Stimulated activated CD4-positive, alpha-beta T cell treated with anti-CD3 and anti-CD28 coated beads, TNF-alpha, amount 100 ng/mL, for 4 hours (primary cell): ENCODE measurements around the gene ERCC4.

Experiments used
- DNase-seq, 3 experiments: peaks; one replicate each; pipeline ENCODE4 v3.0.0-alpha.2; 2020; ENCODE audit warnings: low read depth in 3 of 3

Gene ERCC4

DNA sequence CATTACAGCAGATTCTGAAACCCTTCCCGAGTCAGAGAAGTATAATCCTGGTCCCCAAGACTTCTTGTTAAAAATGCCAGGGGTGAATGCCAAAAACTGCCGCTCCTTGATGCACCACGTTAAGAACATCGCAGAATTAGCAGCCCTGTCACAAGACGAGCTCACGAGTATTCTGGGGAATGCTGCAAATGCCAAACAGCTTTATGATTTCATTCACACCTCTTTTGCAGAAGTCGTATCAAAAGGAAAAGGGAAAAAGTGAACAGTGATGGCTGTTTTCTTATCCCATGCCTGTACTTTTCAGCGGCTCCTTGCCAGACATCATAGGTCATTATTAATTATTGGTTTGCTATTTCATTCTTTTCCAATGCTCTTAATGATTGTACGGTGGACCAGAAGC lies 28.1 kb downstream of the ERCC4 start:
- no peak for DNase-seq

DNA sequence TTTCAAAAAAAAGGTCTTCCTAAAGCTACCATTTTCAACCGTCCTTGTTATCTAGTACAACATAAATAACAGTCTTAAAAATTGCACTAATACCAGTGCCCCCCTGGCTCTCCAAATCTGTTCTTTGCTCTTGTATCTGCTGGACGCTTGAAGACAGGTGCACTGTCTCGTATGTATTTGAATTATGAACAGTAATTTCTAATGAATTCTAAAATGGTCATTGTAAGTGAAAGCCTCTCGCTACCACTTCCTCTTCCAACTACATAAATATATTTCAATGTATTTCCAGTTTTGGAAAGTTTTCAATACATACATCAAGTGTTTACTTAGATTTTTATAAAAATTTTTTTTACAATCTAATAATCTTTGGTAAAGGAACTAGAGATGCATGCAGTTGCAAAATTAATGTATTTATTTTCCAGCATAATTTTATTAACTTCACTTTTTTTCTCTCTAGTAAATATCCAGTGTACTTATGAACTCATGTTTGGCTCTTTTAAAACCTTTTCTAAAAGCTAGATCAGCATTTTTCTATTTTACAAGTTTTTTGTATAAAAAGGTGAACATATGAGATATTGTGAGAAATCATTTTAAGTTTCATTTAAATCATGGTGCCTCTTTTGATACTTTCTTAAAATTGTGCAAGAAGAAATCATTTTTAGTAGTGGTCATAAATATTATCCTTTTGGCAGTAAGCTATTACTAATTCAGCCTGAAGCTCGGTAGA lies 31.0 kb downstream of the ERCC4 start:
- no peak for DNase-seq

DNA sequence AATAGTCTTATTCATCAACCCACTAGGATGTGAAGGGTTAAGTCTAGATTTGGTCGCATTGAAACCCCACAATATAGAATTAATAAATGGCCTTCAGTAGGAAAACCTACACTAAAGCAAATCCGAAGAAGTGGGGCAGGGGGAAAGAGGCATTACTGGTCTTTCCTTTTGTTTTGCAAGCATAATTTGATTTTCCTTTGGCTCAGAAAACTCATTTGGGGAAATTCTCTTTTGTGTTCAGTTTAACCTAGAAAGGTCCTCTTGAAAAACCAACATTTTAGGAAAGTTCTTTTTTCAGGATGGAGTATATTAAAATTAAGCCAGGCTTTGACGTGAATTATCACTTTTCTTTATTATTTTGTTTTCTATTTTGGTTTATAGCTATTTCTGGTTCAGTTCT lies 31.7 kb downstream of the ERCC4 start:
- DNase-seq: no peak

DNA sequence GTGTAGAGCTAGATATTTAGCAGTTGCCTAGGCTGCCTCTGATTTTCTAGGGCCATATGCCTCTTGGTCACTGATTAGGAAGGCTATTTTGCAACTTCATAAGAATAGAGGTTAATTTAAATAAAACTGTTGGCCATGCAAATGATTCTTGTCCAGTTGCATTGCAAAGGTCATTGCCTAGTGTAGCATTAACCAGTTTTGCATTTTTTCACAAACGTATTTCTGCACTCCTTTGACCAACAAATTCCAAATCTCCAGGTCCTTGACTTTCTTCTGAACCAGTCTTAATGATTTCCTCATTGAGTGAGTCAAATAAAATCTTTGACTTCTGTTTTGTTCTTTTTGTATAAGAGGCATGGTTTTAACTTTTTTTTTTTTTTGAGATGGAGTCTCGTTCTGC lies 33.5 kb downstream of the ERCC4 start:
- no peak for DNase-seq

DNA sequence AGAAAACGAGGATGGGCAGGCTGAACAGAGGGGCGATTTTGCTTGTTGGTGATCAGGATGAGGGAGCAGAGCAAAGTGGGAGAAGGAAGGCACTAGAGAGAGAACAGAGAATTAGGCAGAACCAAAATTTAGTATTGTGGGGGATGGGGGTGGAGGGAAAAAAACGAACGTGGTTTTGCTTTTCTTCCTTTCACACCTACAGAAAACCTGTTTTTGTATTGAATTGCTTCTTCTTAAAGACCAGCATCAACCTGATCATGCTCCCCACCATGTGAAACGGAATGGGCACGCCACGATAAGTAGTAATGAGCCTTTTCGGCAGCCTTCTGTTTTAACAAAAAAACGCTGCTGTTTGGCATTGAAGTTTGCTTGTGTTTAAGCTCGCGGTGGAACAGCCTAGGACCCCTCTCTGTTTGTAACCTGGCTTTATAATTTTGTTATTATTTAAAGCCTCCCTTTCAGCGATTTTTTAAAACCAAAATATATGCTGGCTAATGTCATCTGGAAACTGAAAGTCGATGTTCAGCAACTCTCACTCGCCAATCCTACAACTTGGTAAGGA lies 36.8 kb downstream of the ERCC4 start:
- DNase-seq: no peak

DNA sequence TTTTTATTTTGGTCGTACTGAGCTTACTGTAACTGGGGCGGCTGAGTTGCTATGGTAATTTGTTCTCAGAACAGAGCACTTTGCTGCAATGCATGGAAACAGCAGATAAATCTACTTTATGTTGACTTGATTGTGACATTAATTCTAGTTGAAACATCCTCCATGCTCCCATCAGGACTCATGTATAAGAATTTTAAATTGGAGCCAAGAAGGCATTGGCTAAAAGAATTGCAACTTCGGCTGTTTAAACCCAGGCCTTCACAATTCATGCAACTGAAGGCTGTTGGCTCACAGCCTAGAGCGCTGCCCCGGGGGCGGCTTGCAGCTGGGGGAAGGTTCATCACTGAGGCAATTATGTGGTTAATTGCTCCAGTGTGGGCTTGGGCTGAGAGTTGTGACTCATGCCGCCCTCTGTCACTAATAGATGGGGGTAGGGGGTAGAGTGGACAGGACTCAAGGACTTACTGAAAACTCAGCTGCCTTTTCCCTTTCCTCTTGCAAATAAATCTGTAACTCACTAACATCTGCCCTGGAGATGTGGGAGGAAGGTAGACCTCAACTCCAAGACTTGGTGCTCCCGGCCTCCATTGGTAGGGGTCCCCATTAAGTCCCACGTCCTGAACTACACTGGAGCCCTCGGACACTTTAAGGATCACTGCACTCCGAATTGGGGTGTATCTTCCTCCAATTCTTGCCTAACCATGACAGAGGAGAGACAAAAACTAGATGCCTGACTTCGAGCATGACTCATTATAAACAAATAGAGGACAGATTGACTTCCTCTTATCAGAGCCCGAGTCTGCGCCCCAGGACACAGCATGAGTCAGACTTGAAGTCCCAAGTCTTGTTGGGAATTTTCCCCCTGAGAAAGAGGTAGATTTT lies 37.5 kb downstream of the ERCC4 start:
- no peak for DNase-seq

DNA sequence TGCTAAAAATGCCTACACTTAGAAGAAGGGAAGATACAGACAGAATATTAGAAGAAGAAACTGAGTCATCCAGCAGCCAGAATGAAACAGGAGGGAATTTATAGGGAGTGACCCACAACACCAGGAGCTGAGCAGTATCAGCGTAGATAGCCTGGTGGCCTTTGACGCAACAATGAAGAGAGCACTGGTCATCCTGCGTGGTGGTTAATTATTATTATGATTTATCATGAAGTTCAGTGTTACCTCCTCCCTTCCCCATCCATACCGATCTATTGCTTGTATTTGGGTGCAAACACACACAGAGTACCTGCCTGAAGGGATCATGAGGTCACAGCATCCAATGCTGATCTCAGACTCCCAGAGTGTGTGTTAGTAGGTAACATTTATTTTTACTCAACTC lies 38.5 kb downstream of the ERCC4 start:
- no peak for DNase-seq

DNA sequence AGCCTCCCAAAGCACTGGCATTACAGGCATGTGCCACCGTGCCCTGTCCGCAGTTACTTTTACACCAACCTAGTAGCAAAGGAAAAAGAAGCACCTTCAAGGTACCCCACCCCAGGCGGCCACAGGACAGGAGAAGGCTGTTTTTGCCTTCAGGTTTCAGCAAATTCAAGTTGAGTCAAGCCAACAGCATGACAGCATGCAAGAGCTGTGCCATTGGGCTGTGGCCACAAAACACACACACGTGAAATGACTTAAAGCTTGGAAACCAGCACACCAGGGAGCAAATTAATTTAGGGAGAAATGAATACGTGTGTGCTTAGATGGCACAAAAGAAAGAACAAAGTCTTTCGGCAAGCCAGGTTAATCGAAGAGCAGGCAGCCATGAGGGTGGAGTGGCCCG lies 39.7 kb downstream of the ERCC4 start:
- DNase-seq: no peak

DNA sequence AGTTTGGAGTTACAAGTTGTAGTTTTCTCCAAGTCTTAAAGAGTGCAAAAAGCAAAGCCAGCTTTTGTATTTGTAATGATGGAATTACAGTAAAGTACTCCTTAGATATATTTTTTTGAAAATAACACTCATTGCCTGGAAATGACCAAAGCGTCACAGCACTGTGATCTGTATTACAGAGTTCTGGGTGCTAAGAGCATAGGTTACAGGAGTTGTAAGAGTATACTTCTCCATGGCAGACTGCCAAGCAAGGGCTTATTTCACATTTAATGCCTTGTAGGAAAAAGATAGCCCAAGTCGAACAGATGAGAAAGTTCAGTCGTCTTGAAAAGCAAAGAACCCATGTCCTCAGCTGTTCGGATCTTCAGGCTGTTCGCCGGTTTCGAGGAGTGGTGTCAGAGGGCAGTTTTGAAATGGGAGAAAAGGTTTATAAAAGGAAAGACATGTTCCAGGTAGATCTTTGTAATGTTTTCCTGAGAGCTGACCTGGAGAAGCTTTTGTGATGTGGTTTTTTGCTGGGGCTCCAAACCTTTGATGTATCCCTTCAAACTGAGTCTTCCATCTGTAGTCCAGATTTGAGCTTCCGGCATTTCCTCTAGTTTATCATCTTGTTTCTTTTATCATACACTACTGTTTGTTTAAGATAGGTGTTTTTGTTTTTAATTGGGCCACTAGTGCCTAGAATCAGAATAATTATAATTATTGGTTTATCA lies 41.3 kb downstream of the ERCC4 start:
- no peak for DNase-seq

DNA sequence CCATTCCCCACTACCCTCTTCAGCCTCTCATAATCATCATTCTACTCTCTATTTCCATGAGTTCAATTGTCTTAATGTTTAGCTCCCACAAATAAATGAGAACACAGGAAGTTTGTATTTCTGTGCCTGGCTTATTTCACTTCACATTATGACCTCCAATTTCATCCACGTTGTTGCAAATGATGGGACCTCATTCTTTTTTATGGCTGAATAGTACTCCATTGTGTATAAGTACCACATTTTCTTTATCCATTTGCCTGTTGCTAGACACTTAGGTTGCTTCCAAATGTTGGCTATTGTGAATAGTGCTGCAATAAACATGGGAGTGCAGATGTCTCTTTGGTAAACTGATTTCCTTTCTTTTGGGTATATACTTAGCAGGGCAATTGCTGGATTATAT lies 42.3 kb downstream of the ERCC4 start:
- no peak for DNase-seq

DNA sequence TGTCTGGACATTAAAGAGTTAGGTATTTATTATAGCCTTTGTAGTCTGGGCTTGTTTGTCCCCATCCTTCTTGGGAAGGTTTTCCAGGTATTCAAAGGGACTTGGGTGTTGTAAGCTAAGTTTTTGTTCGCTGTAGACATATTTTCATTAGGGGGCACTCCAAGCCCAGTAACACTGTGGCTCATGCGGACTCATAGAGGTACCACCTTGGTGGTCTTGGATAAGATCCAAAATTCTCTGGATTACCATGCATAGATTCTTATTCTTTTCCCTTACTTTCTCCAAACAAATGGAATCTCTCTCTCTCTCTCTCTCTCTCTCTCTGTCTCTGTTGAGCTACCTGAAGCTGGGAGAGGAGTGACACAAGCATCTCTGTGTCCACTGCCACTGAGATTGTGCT lies 48.9 kb downstream of the ERCC4 start:
- no peak for DNase-seq

DNA sequence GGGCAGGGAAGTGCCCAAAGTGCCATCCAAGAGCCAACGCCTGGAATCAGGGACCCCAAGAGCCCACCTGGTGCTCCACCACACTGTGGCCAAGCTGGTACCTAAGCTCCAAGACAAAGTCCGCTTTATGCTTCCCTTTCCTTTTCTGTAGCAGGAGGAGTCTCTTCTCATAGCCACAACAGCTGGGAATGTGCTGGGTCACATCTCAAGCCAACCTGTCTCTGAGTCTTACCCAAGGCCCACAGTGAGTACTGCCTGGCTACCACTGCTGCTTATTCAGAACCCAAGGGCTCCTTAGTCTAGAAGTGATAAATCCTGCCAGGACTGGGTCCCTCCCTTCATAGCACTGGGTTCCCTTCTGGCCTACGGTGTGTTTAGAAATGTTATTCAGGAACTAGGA lies 49.8 kb downstream of the ERCC4 start:
- DNase-seq: no peak

DNA sequence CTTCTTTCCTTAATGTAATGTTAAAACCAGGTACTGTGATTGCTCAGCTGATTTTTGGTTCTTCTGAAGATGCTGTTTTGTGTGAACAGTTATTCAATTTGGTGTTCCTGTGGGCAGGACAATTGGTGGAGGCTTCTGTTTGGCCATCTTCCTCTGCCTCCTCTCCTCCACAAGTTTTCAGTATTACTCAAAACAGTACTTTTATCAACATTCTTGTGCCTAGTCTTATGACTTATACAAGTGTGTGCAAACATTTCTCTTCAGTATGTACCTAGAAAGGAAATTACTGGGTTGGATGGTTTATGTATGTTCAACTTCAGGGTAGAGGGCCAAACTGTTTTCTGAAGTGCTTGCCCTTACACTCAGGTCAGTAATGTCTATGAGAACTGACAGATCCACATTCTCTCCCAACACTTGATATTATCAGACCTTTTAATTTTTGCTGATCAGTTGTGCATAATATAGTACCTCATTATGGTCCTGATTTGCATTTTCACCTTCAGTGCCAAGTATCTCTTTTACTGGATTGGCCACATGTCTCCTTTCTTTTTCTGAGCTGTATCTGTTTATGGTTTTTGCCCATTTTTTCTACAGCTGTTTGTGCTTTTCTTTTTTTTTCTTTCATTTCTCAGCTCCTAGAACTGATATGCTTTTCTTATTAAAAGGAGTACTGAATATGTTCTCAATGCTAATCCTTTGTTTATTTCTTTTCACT lies 50.9 kb downstream of the ERCC4 start:
- DNase-seq: no peak

DNA sequence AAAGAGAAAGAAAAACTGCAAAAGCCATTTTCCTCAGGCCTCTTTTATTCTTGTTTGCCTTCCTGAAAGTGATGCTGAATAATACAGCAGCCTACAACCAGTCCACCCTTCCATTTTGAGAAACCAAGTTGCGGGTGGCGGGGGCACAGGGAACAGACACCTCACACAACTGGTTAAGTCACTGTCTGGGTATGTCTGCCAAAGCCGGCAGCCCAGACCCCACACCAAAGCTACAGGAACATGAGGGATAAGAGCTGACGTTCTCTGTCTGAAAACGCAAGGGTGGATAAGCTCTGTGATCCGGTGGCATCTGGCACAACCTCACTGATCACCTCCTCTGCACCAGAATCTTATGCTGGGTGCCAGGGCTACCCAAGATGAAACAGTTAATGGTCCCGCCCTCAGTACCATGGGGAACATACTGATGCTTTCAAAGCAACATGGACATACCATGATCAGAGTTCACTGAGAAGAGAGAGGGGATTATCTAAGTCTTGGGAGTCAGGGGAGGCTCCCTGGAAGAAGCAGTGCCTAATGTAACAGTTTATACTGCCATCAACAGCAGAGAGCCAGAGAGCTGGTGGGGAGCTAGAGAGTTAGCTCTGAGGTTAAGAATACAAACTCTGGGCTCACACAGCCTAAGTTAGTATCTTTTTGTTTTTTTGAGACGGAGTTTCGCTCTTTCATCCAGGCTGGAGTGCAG lies 53.5 kb downstream of the ERCC4 start:
- DNase-seq: no peak

DNA sequence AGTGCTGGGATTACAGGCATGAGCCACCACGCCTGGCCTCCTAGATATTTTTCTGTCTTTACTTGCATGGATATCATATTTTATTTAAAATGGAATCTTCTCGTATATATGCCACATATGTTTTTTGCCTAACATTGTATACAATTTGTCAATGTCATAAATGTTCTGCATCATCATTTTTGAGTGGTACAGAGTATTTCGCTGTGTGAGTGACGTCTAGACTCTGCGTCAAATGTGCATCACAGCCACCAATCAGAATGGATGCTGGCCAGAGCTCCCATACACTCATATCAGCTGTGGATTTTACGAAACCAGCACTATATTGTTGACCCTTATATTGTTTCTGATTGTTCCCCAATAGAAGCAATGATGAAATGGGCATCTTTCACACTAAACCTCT lies 57.2 kb downstream of the ERCC4 start:
- DNase-seq: no peak

DNA sequence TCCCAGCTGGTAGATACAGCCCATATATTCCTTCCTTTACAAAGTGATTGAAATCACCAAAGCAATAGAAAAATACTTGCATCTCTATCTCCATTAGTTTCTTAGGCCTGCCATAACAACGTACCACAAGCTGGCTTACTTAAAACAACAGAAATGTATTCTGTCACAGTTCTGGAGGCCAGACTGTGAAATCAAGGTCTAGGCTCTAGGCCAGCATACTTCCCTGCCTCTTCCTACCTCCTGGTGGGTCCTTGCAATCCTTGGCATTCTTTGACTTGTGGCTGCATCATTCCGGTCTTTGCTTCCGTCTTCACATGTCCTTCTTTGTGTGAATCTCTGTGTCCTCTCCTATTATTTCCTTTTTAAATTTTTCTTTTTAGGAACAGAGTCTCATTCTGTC lies 62.5 kb downstream of the ERCC4 start:
- DNase-seq: no peak

DNA sequence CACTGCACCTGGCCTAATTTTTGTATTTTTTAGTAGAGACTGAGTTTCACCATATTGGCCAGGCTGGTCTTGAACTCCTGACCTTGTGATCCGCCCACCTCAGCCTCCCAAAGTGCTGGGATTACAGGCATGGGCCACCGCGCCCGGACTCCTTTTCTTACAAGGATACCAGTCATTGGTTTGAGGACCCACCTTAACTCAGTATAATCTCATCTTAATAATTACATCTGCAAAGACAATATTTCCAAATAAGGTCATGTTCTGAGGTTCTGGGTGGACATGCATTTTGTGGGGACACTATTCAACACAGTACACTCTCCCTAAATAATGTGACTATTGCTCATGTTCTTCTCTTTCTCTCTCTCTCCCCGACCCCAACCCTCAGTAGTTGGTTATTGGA lies 63.7 kb downstream of the ERCC4 start:
- no peak for DNase-seq

DNA sequence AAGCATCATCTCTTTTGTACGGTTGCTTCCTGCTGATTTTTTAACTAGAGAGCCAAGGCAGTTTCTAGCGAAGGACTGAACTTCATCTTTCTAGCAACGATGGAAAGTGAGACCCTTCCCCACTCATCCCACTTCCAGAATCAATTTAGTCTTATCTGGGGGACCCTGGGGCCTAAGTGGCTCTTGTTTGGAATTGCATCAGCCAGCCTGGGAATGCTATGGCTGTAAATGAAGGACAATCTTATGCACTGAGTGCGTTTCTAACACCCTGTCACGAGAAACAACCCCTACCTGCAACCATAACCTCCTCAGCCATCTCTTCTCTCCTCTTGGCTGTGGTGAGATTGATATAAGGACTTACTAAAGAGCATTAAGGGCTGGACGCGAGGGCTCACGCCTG lies 64.8 kb downstream of the ERCC4 start:
- DNase-seq: no peak

DNA sequence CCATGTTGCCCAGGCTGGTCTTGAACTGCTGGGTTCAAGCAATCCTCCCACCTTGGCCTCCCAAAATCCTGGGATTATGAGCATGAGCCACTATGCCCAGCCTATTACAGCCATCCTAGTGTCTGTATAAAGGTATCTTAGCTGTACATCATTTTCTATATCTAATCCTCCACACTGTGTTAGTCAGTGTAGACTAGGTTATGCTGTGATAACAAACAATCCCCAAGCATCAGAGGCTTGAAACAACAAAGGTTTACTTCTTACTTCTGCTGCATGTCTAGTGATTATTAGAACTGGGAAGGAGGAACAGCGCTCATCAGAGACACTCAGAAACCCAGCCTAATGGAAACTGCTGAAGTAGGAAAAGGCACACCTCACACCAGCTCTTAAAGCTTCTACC lies 68.1 kb downstream of the ERCC4 start:
- no peak for DNase-seq

DNA sequence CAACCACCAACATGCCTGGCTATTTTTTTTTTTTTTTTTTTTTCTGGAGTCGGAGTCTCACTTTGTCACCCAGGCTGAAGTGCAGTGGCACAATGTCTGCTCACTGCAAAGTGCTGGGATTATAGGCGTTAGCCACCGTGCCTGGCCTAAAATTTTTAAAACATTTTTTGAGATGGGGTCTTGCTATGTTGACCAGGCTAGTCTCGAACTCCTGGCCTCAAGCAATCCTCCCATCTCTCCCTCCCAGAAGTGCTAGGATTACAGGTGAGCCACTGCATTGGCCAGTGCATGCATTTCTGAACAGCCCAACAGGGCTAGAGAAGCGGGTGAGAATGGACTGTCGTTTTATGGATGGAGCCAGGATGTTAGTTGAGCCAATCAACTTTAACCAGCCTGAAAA lies 72.4 kb downstream of the ERCC4 start:
- no peak for DNase-seq

DNA sequence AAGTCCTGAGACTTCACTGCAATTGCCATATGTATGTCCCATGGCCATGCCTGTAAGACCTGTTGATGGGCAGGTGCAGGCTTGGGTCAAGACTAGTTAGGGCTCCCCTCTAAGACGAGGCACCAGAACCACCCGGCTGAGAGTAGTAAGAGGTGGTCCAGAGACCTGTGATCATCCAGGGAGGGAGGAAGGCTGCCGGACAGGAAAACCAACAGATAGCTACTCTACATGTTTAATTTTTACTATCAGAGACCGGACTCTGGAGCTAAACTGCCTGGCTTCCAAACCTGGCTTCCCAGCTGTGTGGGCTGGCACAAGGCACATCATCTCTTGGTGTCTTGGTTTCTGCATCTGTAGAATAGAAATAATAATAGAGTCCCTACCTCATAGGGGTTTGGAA lies 73.0 kb downstream of the ERCC4 start:
- no peak for DNase-seq
